GM19452 (cell line): ENCODE results near the gene FAT1.

Experiments
- ATAC-seq: cut with Tn5 transposase; IDR thresholded peaks from one replicate; pipeline ENCODE4 v1.9.1; 2021; ENCODE audit not compliant: unreplicated experiment

FAT1 gene

GRCh38 chr4:186752325-186752724 lies 28.7 kb upstream of the FAT1 start:
- no peak for ATAC-seq

DNA sequence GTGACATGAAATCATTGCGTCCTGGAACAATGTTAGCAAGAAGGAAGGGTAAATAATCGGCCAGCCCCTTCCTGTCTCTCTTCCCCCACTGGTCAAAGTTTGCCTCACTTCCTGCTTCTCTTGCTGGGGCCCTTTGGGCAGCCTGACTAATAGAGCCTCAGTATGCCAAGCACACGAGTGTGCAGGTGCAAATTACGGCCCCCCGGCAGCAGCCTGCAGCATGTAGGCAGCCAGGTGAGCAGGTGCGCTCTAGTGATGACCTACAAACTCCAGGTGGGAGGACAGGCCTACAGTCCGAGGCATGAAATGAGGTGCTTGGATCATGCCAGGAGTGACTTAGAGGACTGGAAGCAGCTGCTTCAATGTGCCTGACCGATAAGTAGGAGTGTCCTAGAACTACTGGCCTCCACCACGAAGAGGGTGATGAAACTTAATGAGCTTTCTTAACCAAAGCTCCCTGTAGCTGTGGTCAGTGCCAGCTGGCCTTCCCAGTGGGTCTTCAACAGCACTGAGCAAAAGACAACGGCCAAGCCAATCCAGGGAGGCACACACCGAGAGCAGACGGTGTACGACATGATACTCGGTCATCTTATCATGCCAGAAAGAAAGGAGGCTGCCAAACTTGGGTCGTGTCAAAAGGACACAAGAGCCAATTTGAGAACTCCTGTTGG lies 26.1 kb upstream of the FAT1 start:
- ATAC-seq = no peak

- ATAC-seq = no peak
Observed at GRCh38 chr4:186746581-186746980, 22.9 kb upstream of the FAT1 start.

GRCh38 chr4:186743261-186743660 lies 19.6 kb upstream of the FAT1 start:
- no peak for ATAC-seq

DNA sequence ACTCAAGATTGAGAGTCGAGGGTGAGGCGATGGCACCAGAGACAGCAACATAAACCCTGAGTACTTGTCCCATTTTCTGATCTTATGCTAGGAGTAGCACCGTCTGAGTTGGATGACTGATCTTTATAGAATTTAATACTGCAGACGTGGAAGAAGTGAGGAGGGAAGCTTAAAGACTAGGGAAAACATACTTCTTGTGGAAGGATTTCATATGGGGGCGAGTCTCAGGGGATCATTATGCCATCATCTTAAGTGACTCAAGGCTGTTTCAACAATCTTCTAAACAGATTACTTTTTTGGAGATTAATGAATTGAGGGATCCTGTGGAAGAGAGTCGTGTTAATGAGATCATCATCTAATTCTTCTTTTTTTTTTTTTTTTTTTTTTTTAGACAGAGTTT lies 17.2 kb upstream of the FAT1 start:
- ATAC-seq = no peak

- ATAC-seq = no peak
Observed at GRCh38 chr4:186739802-186740434, 16.3 kb upstream of the FAT1 start.

DNA sequence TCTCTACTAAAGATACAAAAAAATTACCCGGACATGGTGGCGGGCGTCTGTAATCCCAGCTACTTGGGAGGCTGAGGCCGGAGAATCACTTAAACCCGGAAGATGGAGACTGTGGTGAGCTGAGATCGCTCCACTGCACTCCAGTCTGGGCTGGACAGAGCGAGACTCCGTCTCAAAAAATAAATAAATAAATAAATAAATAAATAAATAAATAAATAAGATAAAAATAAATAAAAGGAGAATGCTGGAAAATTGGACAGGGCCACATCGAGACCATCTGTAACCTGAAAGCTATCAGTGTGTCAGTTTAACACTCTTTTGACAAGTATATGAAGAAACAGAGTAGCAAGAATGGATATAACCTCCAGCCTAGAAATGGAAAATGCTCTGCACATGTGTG lies 15.7 kb upstream of the FAT1 start:
- no peak for ATAC-seq

- no peak for ATAC-seq
Observed at GRCh38 chr4:186738421-186738820, 14.8 kb upstream of the FAT1 start.

- no peak for ATAC-seq
Observed at GRCh38 chr4:186737427-186737826, 13.8 kb upstream of the FAT1 start.

DNA sequence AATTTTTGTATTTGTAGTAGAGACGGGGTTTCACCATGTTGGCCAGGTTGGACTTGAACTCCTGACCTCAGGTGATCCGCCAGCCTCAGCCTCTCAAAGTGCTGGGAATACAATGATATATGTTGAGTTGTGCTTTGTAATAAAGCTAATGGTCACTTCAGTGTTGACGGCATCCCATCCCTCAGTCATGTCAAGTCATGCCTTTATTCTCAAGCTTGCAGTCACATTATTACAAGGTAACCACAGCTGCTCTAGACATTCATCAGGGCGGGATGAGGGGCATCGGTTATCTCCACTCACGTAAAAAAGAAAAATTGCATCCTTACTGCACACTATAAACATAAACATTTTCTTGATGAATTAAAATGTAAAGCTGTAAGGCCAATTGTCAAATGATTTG lies 12.8 kb upstream of the FAT1 start:
- ATAC-seq = no peak

- ATAC-seq = no peak
Observed at GRCh38 chr4:186734251-186734650, 10.6 kb upstream of the FAT1 start.

GRCh38 chr4:186733778-186734177 lies 10.1 kb upstream of the FAT1 start:
- ATAC-seq = no peak

DNA sequence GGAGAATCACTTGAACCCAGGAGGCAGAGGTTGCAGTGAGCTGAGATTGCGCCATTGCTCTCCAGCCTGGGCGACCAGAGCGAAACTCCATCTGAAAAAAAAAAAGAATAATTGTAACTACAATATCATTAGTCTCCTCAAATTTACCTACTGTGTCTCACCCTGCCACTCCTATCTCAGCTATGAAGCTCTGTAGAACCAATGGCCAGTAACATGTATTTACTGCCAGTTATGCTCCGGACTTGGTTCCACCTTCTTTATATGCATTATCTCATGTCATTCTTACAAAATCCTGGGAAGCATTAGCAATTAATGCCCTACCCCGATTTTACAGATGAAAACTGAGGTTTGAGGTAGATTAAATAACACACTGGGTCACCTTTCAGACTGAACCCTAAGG lies 7.0 kb upstream of the FAT1 start:
- ATAC-seq = no peak

DNA sequence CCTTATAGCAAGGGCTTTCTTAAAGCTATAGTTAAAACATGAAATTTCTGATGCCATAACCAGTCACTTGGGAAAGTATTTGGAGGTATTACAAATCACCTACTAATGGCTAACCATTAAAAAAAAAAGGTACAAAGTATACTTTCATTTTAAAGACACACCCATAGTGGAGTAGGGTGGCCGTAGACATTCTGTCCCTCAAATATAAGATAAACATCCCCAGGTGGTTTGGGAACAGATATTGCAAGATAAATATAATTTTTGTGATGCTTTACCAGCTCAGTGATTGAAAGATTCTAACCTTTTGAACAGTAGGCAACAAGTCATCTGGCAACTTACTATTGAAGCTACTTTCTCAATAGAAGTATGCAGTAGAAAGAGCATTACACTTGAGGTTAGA lies 6.2 kb upstream of the FAT1 start:
- no peak for ATAC-seq

DNA sequence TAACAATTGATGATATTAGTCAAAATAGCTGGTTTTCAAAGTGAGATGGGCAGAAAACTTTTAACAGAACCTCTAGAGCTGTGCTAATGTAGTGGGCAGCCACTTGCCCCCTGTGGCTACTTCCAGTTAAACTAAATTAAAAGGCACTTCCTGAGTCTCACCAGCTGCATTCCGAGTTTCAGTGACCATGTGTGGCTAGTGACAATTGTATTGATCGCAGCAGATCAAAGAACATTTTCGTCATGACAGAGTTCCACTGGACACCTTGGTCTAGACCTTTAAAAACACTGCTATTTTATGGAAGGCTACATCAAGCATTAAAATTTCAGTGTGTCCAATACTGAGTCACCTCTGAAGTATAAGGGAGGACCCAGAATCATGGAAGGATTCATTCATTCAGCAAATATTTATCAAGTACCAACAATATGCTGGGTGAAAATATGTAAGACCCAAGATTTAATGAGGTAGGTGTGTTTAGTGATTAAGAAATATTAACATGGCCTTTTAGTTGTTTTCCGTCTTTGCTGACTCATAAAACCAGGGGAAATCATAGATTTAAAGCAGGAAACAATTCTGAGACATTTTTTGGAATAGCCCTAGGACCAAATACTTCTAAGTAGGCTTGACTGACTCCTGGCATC lies 5.1 kb upstream of the FAT1 start:
- no peak for ATAC-seq

- ATAC-seq = no peak
Observed at GRCh38 chr4:186727977-186728519, 4.4 kb upstream of the FAT1 start.

DNA sequence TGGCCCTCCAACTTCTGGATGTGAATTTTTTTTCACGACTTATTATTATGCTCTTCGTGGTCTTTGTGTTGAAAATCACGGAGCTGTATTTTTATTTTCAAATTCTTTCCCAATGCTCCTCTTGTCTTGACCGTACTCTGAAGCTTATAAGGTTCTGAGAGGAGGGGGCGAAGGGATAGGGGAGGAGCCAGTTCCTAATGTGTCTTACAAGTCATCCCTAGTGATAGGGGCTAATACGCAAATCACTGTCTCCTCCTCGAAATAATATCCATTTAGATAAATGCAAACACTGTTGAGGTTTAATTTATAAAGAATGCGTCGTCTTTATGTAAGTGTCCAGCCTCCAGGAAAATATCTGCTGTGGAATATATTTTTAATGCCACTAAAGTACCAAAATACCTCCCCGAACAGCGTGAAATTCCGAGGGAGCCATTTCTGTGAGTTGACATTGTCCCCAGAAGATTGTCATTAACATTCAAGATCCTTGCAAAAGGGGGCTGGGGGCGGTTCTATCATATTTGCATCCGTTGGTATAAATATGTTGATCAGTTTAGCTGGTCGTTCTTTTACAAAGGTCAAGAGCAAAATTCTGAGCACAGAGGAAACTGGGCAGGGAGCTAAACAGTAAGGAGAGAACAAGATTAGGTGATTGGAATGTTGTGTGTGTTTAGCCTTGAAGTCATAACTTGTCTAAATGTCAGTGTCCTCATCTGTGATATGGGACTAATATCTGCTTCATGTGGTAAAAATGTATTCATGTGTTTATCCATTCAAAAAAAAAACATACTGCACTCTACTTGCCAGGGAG lies 3.7 kb upstream of the FAT1 start:
- ATAC-seq = no peak

DNA sequence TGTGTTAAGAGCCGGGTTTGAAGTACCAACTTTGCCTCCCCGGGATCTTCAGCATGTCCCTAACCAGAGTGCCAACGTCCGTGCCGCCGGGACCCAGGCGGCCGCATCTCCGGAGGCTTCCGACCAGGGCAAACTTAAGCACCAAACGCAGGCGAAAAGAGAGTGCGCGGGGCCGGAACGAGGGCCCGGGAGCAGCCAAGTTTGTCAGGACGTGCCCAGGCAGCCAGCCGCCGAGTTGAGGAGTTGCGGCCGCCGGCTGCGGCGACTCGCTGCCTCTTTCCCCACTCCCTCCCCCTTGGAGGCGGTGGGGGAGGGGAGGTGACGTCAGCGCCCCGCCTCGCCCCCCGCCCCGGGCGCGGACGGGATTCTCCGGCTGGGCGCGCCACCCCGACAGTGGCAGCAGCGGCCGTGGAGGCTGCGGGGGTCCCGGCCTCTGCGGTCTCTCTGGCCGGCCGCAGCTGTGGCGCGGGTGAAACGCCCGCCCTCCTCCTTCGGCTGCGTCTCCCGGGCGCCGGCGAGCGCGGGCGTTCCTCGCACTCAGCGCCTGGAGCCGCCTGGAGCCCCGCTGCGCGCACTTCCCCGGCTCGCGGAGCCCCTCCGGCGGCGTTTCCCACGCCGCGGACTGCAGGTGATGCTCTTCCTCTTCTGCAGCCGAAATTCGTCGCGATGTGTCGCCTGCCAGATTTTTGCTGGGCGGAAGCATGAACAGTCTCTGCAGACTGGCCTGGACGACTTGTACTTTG lies 2.9 kb upstream of the FAT1 start:
- ATAC-seq = no peak

DNA sequence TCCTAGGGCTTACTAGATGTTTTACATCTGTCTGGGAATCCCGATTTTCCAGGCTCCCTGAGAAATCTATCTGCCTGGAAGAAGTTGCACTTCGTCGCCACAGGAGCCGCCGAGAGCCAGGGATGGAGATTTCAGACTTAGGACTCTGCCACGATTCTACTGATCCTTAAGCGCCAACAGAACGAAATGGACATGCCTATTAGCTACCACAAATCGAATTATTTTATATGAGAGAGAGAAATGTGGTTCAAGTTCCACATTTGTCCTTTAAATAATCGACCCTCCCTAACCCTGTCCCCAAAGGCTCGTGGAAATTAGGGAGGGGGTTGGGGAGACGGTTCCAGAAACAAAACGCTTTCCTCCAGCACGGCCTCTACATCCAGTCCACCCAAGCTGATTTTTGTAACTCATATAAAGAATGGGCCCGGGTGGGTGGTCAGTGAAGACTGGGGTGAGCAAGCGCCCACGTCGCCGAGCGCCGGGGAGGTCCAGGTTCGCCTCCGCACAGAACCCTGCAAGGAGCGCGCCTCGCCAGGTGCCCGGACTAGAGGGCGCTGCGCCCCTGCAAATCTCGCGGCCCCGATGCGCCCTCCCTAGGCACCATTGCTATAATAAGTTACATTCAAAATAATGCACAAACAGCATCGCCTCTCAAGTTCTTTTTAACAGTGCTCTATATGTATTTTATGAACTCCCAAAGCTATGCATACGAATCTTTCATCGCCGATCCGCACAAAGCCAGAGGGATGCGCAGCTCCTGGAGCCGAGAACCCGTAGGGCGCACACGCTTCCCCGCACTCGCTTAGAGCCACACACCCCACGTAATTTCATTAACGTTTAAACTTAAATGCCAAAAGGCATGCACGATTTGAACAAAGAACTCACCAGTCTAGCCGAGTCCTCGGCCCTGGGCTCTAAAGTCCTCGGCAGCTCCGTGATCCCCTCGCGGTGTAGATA lies 2.1 kb upstream of the FAT1 start:
- ATAC-seq = no peak
